CD4-positive, alpha-beta memory T cell (primary cell): Measurements from ENCODE around the gene DGKK. TPM values are rescaled to one million over a fixed set of nuclear protein-coding genes. Genes with fewer than 3 reads are reported as not detected.

Experiments used
- CTCF ChIA-PET: fragments of 350-600 bp; sonication (Branson Sonifier 250); formaldehyde crosslinking; loops from one replicate; lab custom pipeline; 2021; ENCODE audit warnings: inconsistent platforms; ENCODE audit not compliant: partially characterized antibody; lab: Charles Lee
- POLR2A ChIA-PET: fragments of 350-600 bp; sonication (Branson Sonifier 250); formaldehyde crosslinking; loops from one replicate; lab custom pipeline; 2021; ENCODE audit not compliant: partially characterized antibody; lab: Charles Lee
- DNase-seq, 5 donors: peaks; one replicate each; pipeline versions ENCODE4 v3.0.0 to v3.0.0-alpha.2; 2020 to 2022; ENCODE audit warnings: mixed read lengths in 1 of 5
- H3K27ac ChIP-seq: one replicate; pipeline ENCODE4 v1.7.0; 2013; ENCODE audit warnings: low read depth, low read length
- H3K27me3 ChIP-seq: 2 replicates; pipeline ENCODE4 v1.7.0; 2013; ENCODE audit warnings: mild to moderate bottlenecking, low read length, moderate library complexity; ENCODE audit not compliant: insufficient read depth
- H3K36me3 ChIP-seq: 2 replicates; pipeline ENCODE4 v1.7.0; 2013; ENCODE audit warnings: mild to moderate bottlenecking, low read length, moderate library complexity; ENCODE audit not compliant: insufficient read depth
- H3K4me1 ChIP-seq: 2 replicates; pipeline ENCODE4 v1.7.0; 2013; ENCODE audit warnings: mild to moderate bottlenecking, low read length, moderate library complexity; ENCODE audit not compliant: insufficient read depth
- H3K4me3 ChIP-seq, 2 donors: one replicate each; pipeline ENCODE4 v1.7.0; 2013; ENCODE audit warnings: low read length in 2 of 2, mild to moderate bottlenecking in 1 of 2
- H3K9me3 ChIP-seq, 2 donors: one replicate each; pipeline ENCODE4 v1.7.0; 2013; ENCODE audit warnings: low read length in 2 of 2, control low read depth in 1 of 2; ENCODE audit not compliant: control insufficient read depth in 1 of 2
- H3K27ac Mint-ChIP-seq, 7 donors: one replicate each; pipeline ENCODE4 v1.8.0; 2020 to 2021; ENCODE audit warnings: mixed read lengths in 7 of 7, mild to moderate bottlenecking in 6 of 7, inconsistent platforms in 3 of 7, moderate library complexity in 3 of 7
- H3K27me3 Mint-ChIP-seq, 2 donors: one replicate each; pipeline ENCODE4 v1.8.0; 2020 to 2021; ENCODE audit warnings: mixed read lengths in 2 of 2
- H3K36me3 Mint-ChIP-seq, 2 donors: one replicate each; pipeline ENCODE4 v1.8.0; 2020 to 2021; ENCODE audit warnings: mixed read lengths in 2 of 2, inconsistent platforms in 1 of 2, mild to moderate bottlenecking in 1 of 2
- H3K4me1 Mint-ChIP-seq, 4 donors: one replicate each; pipeline ENCODE4 v1.8.0; 2020 to 2021; ENCODE audit warnings: mixed read lengths in 4 of 4, mild to moderate bottlenecking in 1 of 4
- H3K4me3 Mint-ChIP-seq, 8 donors: one replicate each; pipeline ENCODE4 v1.8.0; 2020 to 2021; ENCODE audit warnings: mixed read lengths in 8 of 8, mild to moderate bottlenecking in 7 of 8, moderate library complexity in 6 of 8, inconsistent platforms in 3 of 8
- H3K9me3 Mint-ChIP-seq, 8 donors: one replicate each; pipeline ENCODE4 v1.8.0; 2020 to 2021; ENCODE audit warnings: mixed read lengths in 8 of 8, mild to moderate bottlenecking in 5 of 8, inconsistent platforms in 3 of 8, moderate library complexity in 1 of 8
- intact Hi-C: fragments of 100-400 bp; cut with micrococcal nuclease; formaldehyde crosslinking; loops from one replicate; pipeline ENCODE4 v1.15.1; 2023
- polyA plus RNA-seq, 2 donors: library from polyadenylated mRNA; unstranded; fragments of 300-500 nt; fragmentation: Illumina TruSeq; gene quantifications; one replicate each; pipeline ENCODE4 v1.2.3, GENCODE V29; 2021
- total RNA-seq, 2 experiments: library from RNA; stranded (reverse); gene quantifications; one replicate each; pipeline ENCODE4 v1.2.3, GENCODE V29; 2021

DGKK gene
- total and polyA plus RNA-seq, 4 experiments from 2014 or later: not detected

GRCh38 chrX:50431623-50432022 is 39.0 kb downstream of the DGKK start:
- DNase-seq: no peak
- H3K4me3 Mint-ChIP-seq: no peak overlapping the region
- H3K27me3 Mint-ChIP-seq: peaks cover 2 to 3% of the 10 kb centered on the region in 2 donors
- no peaks in the 10 kb centered on the region for H3K9me3 ChIP-seq
- intact Hi-C loops: no loop called here
- ChIA-PET POLR2A (no interaction called here), CTCF (no interaction called here)
- no peaks in the 10 kb centered on the region for H3K4me1 ChIP-seq
- no peak overlapping the region for H3K4me3 ChIP-seq
- no peaks in the 10 kb centered on the region for H3K4me1 Mint-ChIP-seq
- no peaks in the 10 kb centered on the region for H3K27me3 ChIP-seq
- H3K9me3 Mint-ChIP-seq: peaks cover 0 to 4% (median 0%) of the 10 kb centered on the region in 8 donors
- no peaks in the 10 kb centered on the region for H3K36me3 ChIP-seq
- H3K27ac ChIP-seq: no peak overlapping the region
- no peak overlapping the region for H3K27ac Mint-ChIP-seq
- H3K36me3 Mint-ChIP-seq: no peaks in the 10 kb centered on the region

GRCh38 chrX:50430917-50431575 is 39.6 kb downstream of the DGKK start:
- no peaks in the 10 kb centered on the region for H3K36me3 Mint-ChIP-seq
- ChIA-PET POLR2A (no interaction called here), CTCF (no interaction called here)
- H3K4me1 Mint-ChIP-seq: no peaks in the 10 kb centered on the region
- no peak overlapping the region for H3K4me3 ChIP-seq
- intact Hi-C loops: no loop called here
- peaks cover 2 to 3% of the 10 kb centered on the region in 2 donors for H3K27me3 Mint-ChIP-seq
- no peaks in the 10 kb centered on the region for H3K9me3 ChIP-seq
- H3K4me1 ChIP-seq: no peaks in the 10 kb centered on the region
- no peak overlapping the region for H3K4me3 Mint-ChIP-seq
- H3K27ac ChIP-seq: no peak overlapping the region
- DNase-seq: no peak
- H3K27ac Mint-ChIP-seq: no peak overlapping the region
- peaks cover 0 to 4% (median 0%) of the 10 kb centered on the region in 8 donors for H3K9me3 Mint-ChIP-seq
- H3K27me3 ChIP-seq: no peaks in the 10 kb centered on the region
- no peaks in the 10 kb centered on the region for H3K36me3 ChIP-seq

GRCh38 chrX:50428174-50428573 is 42.5 kb downstream of the DGKK start:
- Mint-ChIP-seq H3K4me1 (no peaks in the 10 kb centered on the region), H3K9me3 (peaks cover 0 to 2% (median 0%) of the 10 kb centered on the region in 8 donors), H3K27ac (no peak overlapping the region), H3K4me3 (no peak overlapping the region), H3K27me3 (peaks cover 2% of the 10 kb centered on the region in 2 donors), H3K36me3 (no peaks in the 10 kb centered on the region)
- H3K4me1 ChIP-seq: no peaks in the 10 kb centered on the region
- no peak for DNase-seq
- intact Hi-C loops: no loop called here
- H3K36me3 ChIP-seq: no peaks in the 10 kb centered on the region
- no peak overlapping the region for H3K27ac ChIP-seq
- ChIA-PET CTCF (no interaction called here), POLR2A (no interaction called here)
- no peak overlapping the region for H3K4me3 ChIP-seq
- H3K9me3 ChIP-seq: no peaks in the 10 kb centered on the region
- H3K27me3 ChIP-seq: no peaks in the 10 kb centered on the region

GRCh38 chrX:50407976-50408375 is 62.6 kb downstream of the DGKK start:
- H3K9me3 ChIP-seq: no peaks in the 10 kb centered on the region
- no peaks in the 10 kb centered on the region for H3K36me3 ChIP-seq
- no peaks in the 10 kb centered on the region for H3K4me1 ChIP-seq
- Mint-ChIP-seq H3K9me3 (no peaks in the 10 kb centered on the region), H3K4me3 (no peak overlapping the region), H3K4me1 (no peaks in the 10 kb centered on the region), H3K27me3 (peaks cover 2 to 3% of the 10 kb centered on the region in 2 donors), H3K36me3 (no peaks in the 10 kb centered on the region), H3K27ac (no peak overlapping the region)
- DNase-seq: no peak
- ChIA-PET POLR2A (no interaction called here), CTCF (no interaction called here)
- H3K27ac ChIP-seq: no peak overlapping the region
- H3K27me3 ChIP-seq: no peaks in the 10 kb centered on the region
- intact Hi-C loops: no loop called here
- no peak overlapping the region for H3K4me3 ChIP-seq

GRCh38 chrX:50403903-50404302 is 66.7 kb downstream of the DGKK start:
- Mint-ChIP-seq H3K4me1 (no peaks in the 10 kb centered on the region), H3K4me3 (no peak overlapping the region), H3K27me3 (peaks cover 2 to 3% of the 10 kb centered on the region in 2 donors), H3K27ac (no peak overlapping the region), H3K9me3 (no peaks in the 10 kb centered on the region), H3K36me3 (no peaks in the 10 kb centered on the region)
- Histone ChIP-seq H3K27ac (no peak overlapping the region), H3K4me3 (no peak overlapping the region), H3K9me3 (no peaks in the 10 kb centered on the region), H3K4me1 (no peaks in the 10 kb centered on the region), H3K27me3 (no peaks in the 10 kb centered on the region), H3K36me3 (no peaks in the 10 kb centered on the region)
- POLR2A ChIA-PET: no interaction called here
- CTCF ChIA-PET: no interaction called here
- no peak for DNase-seq
- intact Hi-C loops: no loop called here

GRCh38 chrX:50402886-50403285 is 67.7 kb downstream of the DGKK start:
- Histone ChIP-seq H3K27me3 (no peaks in the 10 kb centered on the region), H3K4me3 (no peak overlapping the region), H3K9me3 (no peaks in the 10 kb centered on the region), H3K36me3 (no peaks in the 10 kb centered on the region), H3K4me1 (no peaks in the 10 kb centered on the region), H3K27ac (no peak overlapping the region)
- intact Hi-C loops: no loop called here
- peaks cover 0 to 2% (median 0%) of the 10 kb centered on the region in 8 donors for H3K9me3 Mint-ChIP-seq
- ChIA-PET POLR2A (no interaction called here), CTCF (no interaction called here)
- no peaks in the 10 kb centered on the region for H3K36me3 Mint-ChIP-seq
- no peak overlapping the region for H3K27ac Mint-ChIP-seq
- peaks cover 2 to 3% of the 10 kb centered on the region in 2 donors for H3K27me3 Mint-ChIP-seq
- H3K4me3 Mint-ChIP-seq: no peak overlapping the region
- no peaks in the 10 kb centered on the region for H3K4me1 Mint-ChIP-seq
- DNase-seq: no peak

GRCh38 chrX:50393902-50394301 is 76.7 kb downstream of the DGKK start:
- DNase-seq: no peak

More at GRCh38 chrX:50393902-50394301, 76.7 kb downstream of the DGKK start:
- H3K4me1 Mint-ChIP-seq: no peaks in the 10 kb centered on the region
- CTCF ChIA-PET: no interaction called here
- no peaks in the 10 kb centered on the region for H3K9me3 ChIP-seq
- no peak overlapping the region for H3K4me3 Mint-ChIP-seq
- no peak overlapping the region for H3K27ac ChIP-seq
- no peaks in the 10 kb centered on the region for H3K36me3 Mint-ChIP-seq
- peaks cover 2 to 8% of the 10 kb centered on the region in 2 donors for H3K27me3 Mint-ChIP-seq
- no peaks in the 10 kb centered on the region for H3K36me3 ChIP-seq
- POLR2A ChIA-PET: no interaction called here
- no peaks in the 10 kb centered on the region for H3K27me3 ChIP-seq
- intact Hi-C loops: no loop called here
- H3K4me1 ChIP-seq: no peaks in the 10 kb centered on the region
- peaks cover 0 to 2% (median 0%) of the 10 kb centered on the region in 8 donors for H3K9me3 Mint-ChIP-seq
- H3K27ac Mint-ChIP-seq: no peak overlapping the region
- H3K4me3 ChIP-seq: no peak overlapping the region
